ENCODE measurements around the gene EIPR1. TPM values are rescaled to one million over a fixed set of nuclear protein-coding genes. Genes with fewer than 3 reads are reported as not detected.

Gene EIPR1
- polyA plus RNA-seq, 1 donor (not counting 4 experiments of a cell fraction or from before 2014, with no cell fraction given), result 44.3 TPM

DNA sequence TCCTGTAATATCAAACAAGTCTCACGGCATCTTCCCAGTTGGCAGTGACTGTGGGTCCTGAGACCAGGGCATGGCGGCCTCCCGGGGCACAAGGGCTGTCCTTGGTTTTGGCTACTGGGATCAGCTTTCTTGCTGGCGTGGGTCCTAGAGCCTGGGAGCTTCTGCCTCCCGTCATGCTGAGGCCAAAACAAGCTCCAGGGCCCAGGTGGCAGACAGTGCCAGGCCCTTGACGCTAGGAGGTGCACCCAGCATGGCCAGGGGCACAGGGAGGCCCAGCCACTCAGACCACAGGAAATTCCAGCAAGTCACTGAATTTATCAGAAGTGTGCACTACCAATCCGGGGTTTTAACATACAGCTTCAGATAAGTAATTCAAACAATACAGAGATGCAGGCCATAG is 184.7 kb downstream of the EIPR1 start:
- DNase-seq (ENCODE audit: low read depth, low spot score) (no peak), FAIRE-seq (no peak)
- no peaks in the 10 kb centered on the region for H3K79me2 ChIP-seq (ENCODE audit: control insufficient read depth, insufficient read depth, low read length)
- no peaks in the 10 kb centered on the region for H4K20me1 ChIP-seq (ENCODE audit: control insufficient read depth, extremely low read depth, insufficient read depth, low read length)
- H3K9ac ChIP-seq (ENCODE audit: control insufficient read depth, extremely low read depth, insufficient read depth, low read length), result no peak overlapping the region
- no peak overlapping the region for H3K4me3 ChIP-seq (ENCODE audit: control insufficient read depth in 2 of 3, extremely low read depth in 1 of 3, insufficient read depth in 2 of 3, low read depth in 1 of 3, low read length in 3 of 3)
- H2AFZ ChIP-seq (ENCODE audit: control insufficient read depth, low read length), result no peak overlapping the region
- H3K4me1 ChIP-seq (ENCODE audit: control insufficient read depth, extremely low read depth, insufficient read depth, low read length), result no peaks in the 10 kb centered on the region
- peaks cover 13 to 19% of the 10 kb centered on the region in 2 experiments for H3K36me3 ChIP-seq (ENCODE audit: control insufficient read depth in 2 of 2, extremely low read depth in 1 of 2, insufficient read depth in 2 of 2, low read length in 2 of 2)
- H3K27ac ChIP-seq (ENCODE audit: control insufficient read depth, insufficient read depth, low read length), result no peak overlapping the region
- dilution Hi-C loops (cut with MboI; ENCODE audit: extremely low pct_ligation_motif_present, low sequenced_read_pairs), result no loop called here
- H3K9me3 ChIP-seq (ENCODE audit: control insufficient read depth, low read depth, low read length), result no peaks in the 10 kb centered on the region
- H3K27me3 ChIP-seq (ENCODE audit: control insufficient read depth, extremely low read depth, insufficient read depth, low read length), result no peaks in the 10 kb centered on the region
- H3K4me2 ChIP-seq (ENCODE audit: control insufficient read depth, extremely low read depth, insufficient read depth, low read depth, low read length), result no peak overlapping the region
- no peak for TF ChIP-seq EZH2 (IDR thresholded peaks at IDR 0.05; ENCODE audit: low read length)
- TF ChIP-seq, protein P1, sequence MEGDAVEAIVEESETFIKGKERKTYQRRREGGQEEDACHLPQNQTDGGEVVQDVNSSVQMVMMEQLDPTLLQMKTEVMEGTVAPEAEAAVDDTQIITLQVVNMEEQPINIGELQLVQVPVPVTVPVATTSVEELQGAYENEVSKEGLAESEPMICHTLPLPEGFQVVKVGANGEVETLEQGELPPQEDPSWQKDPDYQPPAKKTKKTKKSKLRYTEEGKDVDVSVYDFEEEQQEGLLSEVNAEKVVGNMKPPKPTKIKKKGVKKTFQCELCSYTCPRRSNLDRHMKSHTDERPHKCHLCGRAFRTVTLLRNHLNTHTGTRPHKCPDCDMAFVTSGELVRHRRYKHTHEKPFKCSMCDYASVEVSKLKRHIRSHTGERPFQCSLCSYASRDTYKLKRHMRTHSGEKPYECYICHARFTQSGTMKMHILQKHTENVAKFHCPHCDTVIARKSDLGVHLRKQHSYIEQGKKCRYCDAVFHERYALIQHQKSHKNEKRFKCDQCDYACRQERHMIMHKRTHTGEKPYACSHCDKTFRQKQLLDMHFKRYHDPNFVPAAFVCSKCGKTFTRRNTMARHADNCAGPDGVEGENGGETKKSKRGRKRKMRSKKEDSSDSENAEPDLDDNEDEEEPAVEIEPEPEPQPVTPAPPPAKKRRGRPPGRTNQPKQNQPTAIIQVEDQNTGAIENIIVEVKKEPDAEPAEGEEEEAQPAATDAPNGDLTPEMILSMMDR (optimal IDR thresholded peaks at IDR 0.05 in 1 of 3, IDR thresholded peaks at IDR 0.05 in 1 of 3, conservative IDR thresholded peaks at IDR 0.05 in 1 of 3; ENCODE audit: extremely low read depth in 1 of 3, insufficient read depth in 2 of 3, low read length in 3 of 3), result no peak
- H3K9me1 ChIP-seq (ENCODE audit: control insufficient read depth, extremely low read depth, insufficient read depth, low read length), result no peaks in the 10 kb centered on the region

DNA sequence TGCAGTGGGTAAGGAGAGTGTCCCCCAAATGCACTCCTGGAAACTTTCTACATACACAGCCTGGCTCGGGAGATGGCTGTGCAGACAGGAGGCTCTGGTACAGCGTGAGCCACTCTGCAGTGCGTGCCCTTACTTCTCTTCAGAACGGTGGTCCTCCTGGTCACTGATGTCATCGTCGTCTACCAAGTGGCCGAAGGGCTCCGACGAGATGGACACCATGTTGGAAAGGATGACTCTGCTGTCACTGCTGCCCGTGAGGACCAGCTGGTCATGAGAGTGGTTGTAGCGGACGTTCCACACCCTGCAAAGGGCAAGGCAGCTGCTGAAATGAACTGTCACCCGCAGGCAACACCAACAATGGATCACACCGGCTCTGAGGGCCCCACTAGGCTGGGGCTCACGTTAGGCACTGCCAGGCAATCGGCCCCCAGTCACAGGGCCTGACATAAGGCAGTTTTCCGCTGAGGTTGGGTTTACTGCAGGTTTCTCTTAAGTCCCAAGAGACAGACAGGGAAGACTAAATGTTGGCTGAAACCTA is 185.3 kb downstream of the EIPR1 start:
- Histone ChIP-seq H3K4me3 (ENCODE audit: control insufficient read depth in 2 of 3, extremely low read depth in 1 of 3, insufficient read depth in 2 of 3, low read depth in 1 of 3, low read length in 3 of 3) (no peak overlapping the region), H3K4me1 (ENCODE audit: control insufficient read depth, extremely low read depth, insufficient read depth, low read length) (no peaks in the 10 kb centered on the region), H3K9me1 (ENCODE audit: control insufficient read depth, extremely low read depth, insufficient read depth, low read length) (no peaks in the 10 kb centered on the region), H3K4me2 (ENCODE audit: control insufficient read depth, extremely low read depth, insufficient read depth, low read depth, low read length) (no peak overlapping the region), H3K9me3 (ENCODE audit: control insufficient read depth, low read depth, low read length) (no peaks in the 10 kb centered on the region), H3K9ac (ENCODE audit: control insufficient read depth, extremely low read depth, insufficient read depth, low read length) (no peak overlapping the region), H3K27me3 (ENCODE audit: control insufficient read depth, extremely low read depth, insufficient read depth, low read length) (no peaks in the 10 kb centered on the region), H3K27ac (ENCODE audit: control insufficient read depth, insufficient read depth, low read length) (no peak overlapping the region), H4K20me1 (ENCODE audit: control insufficient read depth, extremely low read depth, insufficient read depth, low read length) (no peaks in the 10 kb centered on the region), H3K36me3 (ENCODE audit: control insufficient read depth in 2 of 2, extremely low read depth in 1 of 2, insufficient read depth in 2 of 2, low read length in 2 of 2) (peaks cover 13 to 18% of the 10 kb centered on the region in 2 experiments), H2AFZ (ENCODE audit: control insufficient read depth, low read length) (no peak overlapping the region), H3K79me2 (ENCODE audit: control insufficient read depth, insufficient read depth, low read length) (no peaks in the 10 kb centered on the region)
- FAIRE-seq (no peak), DNase-seq (ENCODE audit: low read depth, low spot score) (no peak)
- dilution Hi-C loops (cut with MboI; ENCODE audit: extremely low pct_ligation_motif_present, low sequenced_read_pairs), result no loop called here
- TF ChIP-seq, protein P1 (optimal IDR thresholded peaks at IDR 0.05 in 1 of 3, IDR thresholded peaks at IDR 0.05 in 1 of 3, conservative IDR thresholded peaks at IDR 0.05 in 1 of 3; ENCODE audit: extremely low read depth in 1 of 3, insufficient read depth in 2 of 3, low read length in 3 of 3), result no peak
- no peak for TF ChIP-seq EZH2 (IDR thresholded peaks at IDR 0.05; ENCODE audit: low read length)
